Left ventricle myocardium inferior (tissue), 1 donor: Measurements from ENCODE around the gene CHD5. TPM values are rescaled to one million over a fixed set of nuclear protein-coding genes. Genes with fewer than 3 reads are reported as not detected.

ENCODE experiments used
- DNase-seq: peaks from one replicate; pipeline ENCODE4 v3.0.0-alpha.2; 2020
- H3K27ac ChIP-seq: fragments of 200-600 bp; replicated peaks from 2 replicates; pipeline ENCODE4 v1.8.0; 2021
- H3K27me3 ChIP-seq: fragments of 200-600 bp; 2 replicates; pipeline ENCODE4 v1.8.0; 2021; ENCODE audit warnings: low read depth
- H3K36me3 ChIP-seq: fragments of 200-600 bp; 2 replicates; pipeline ENCODE4 v1.8.0; 2021
- H3K4me1 ChIP-seq: fragments of 200-600 bp; 2 replicates; pipeline ENCODE4 v1.8.0; 2021
- H3K4me3 ChIP-seq: fragments of 200-600 bp; 2 replicates; pipeline ENCODE4 v1.8.0; 2021; ENCODE audit warnings: mild to moderate bottlenecking, moderate library complexity
- H3K9me3 ChIP-seq: fragments of 200-600 bp; replicated peaks from 2 replicates; pipeline ENCODE4 v1.8.0; 2021
- intact Hi-C: fragments of 100-400 bp; cut with micrococcal nuclease; formaldehyde crosslinking; loops from one replicate; pipeline ENCODE4 v1.11.0; 2022
- total RNA-seq: library from RNA; stranded (reverse); fragmentation: NEBNext Ultra II Directional; extraction: Animal tissue kit (Norgen Biotek cat#: 25700); gene quantifications from one replicate; pipeline ENCODE4 v1.2.1, GENCODE V29; 2021
- TF ChIP-seq, protein P1 (sequence below): fragments of 200-600 bp; IDR thresholded peaks from 2 replicates; pipeline ENCODE4 v1.8.0; 2021; ENCODE audit warnings: antibody characterized with exemption, mild to moderate bottlenecking, borderline replicate concordance
- donor health status: DM: no; HTN: yes; CAD: no; lungs with severe emphysema.

The CHD5 gene
- total RNA-seq, 1 donor from 2014 or later: 0.19 TPM

DNA sequence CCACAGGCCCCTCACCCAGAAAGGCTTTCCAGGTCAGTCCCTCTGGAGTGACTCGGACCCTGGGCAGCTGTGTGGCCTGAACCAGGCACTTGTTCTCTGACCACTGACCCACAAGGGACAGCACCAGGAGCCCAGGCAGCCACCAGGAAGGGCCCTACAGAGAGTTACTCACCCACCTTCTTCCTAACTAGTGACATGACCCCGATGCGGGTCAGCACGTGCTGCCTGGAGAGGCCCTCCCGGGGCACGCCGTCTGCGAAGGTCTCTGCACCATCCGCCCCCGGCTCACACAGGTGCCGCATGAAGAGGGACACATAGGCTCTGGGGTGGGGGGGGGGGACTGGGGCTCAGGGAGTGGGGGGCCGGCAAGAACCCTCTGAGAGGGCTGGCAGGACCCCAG, 55.8 kb downstream of the CHD5 start:
- H3K36me3 ChIP-seq: no peaks in the 10 kb centered on the region
- peaks cover 9% of the 10 kb centered on the region for H3K4me1 ChIP-seq
- H3K9me3 ChIP-seq: no peaks in the 10 kb centered on the region
- TF ChIP-seq, protein P1, sequence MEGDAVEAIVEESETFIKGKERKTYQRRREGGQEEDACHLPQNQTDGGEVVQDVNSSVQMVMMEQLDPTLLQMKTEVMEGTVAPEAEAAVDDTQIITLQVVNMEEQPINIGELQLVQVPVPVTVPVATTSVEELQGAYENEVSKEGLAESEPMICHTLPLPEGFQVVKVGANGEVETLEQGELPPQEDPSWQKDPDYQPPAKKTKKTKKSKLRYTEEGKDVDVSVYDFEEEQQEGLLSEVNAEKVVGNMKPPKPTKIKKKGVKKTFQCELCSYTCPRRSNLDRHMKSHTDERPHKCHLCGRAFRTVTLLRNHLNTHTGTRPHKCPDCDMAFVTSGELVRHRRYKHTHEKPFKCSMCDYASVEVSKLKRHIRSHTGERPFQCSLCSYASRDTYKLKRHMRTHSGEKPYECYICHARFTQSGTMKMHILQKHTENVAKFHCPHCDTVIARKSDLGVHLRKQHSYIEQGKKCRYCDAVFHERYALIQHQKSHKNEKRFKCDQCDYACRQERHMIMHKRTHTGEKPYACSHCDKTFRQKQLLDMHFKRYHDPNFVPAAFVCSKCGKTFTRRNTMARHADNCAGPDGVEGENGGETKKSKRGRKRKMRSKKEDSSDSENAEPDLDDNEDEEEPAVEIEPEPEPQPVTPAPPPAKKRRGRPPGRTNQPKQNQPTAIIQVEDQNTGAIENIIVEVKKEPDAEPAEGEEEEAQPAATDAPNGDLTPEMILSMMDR: no peak
- intact Hi-C loops: no loop called here
- H3K27me3 ChIP-seq: peaks cover 43% of the 10 kb centered on the region
- DNase-seq: no peak
- no peak overlapping the region for H3K27ac ChIP-seq
- no peak overlapping the region for H3K4me3 ChIP-seq

DNA sequence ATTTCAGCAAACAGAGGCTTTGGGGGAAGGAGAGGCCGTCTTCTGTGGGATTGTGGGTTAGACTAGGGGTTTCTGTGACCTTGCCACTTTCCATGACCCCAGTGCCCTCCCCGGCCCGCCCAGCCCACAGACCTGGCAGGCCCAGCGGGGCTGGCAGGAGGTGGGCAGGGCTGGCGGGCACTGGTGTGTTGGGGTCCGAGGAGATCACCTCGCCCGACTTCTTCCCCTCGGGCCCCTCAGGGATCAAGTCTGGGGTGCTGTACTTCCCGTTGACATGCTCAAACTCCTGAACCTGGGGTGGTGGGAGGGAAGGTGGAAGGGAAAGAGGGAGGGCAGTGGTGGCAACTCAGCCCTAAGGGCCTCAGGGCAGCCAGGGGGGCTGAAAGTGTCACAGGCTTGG, 56.3 kb downstream of the CHD5 start:
- H3K4me1 ChIP-seq: peaks cover 9% of the 10 kb centered on the region
- no peak overlapping the region for H3K4me3 ChIP-seq
- TF ChIP-seq, protein P1: no peak
- H3K9me3 ChIP-seq: no peaks in the 10 kb centered on the region
- no peak overlapping the region for H3K27ac ChIP-seq
- no peak for DNase-seq
- intact Hi-C loops: no loop called here
- H3K27me3 ChIP-seq: peaks cover 43% of the 10 kb centered on the region
- no peaks in the 10 kb centered on the region for H3K36me3 ChIP-seq

DNA sequence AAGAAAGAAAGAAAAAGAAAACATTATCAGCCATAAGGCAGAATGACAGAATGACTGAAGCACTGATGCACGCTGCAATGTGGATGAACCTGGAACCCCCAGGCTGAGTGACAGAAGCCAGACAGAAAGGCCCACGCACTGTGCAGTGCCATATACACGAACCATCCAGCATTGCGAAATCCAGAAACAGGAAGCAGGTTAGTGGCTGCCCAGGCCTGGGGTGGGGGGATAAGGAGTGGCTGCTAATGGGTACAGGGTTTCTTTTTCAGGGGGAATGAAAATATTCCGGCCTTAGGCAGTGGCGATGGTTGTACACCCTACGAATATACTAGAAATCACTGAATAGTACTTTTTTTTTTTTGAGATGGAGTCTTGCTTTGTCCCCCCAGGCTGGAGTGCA, 57.0 kb downstream of the CHD5 start:
- H3K36me3 ChIP-seq: no peaks in the 10 kb centered on the region
- no peak overlapping the region for H3K4me3 ChIP-seq
- H3K4me1 ChIP-seq: peaks cover 9% of the 10 kb centered on the region
- no peak overlapping the region for H3K27ac ChIP-seq
- H3K27me3 ChIP-seq: peaks cover 43% of the 10 kb centered on the region
- intact Hi-C loops: no loop called here
- peaks cover 4% of the 10 kb centered on the region for H3K9me3 ChIP-seq
- no peak for DNase-seq
- TF ChIP-seq, protein P1: no peak

DNA sequence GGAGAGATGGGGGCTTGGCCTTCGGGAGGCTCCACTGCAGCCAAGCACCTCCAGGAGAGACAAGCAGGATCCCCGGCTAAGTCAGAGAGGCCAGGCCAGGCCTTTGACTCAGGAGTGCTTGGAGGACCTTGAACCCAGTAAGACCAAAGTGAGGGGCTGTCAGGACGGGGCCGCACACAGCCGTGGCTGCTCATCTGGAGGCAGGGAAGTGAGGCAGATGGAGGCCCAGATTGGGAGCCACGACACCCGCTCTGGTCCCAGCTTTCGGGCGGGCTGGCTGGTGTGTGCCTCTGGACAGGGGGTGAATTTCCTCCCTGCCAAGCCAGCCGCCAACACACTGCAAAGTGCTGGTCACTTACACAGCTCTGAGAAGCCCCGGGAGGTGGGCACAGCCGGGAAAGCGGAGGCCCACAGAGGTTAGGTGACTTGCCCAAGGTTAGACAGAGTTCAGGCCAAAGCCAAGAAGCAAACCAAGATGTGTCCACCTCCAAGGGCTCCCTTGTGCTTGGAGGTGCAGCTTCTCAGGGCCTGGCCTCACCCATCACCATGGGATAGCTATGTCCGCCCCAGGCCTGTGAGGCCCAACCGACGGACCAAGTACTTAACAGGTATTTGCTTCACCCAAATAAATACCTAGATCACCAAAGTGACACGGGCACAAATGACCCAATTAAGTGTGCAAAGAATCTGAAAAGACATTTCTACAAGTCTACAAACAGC, 58.3 kb downstream of the CHD5 start:
- DNase-seq: no peak
- intact Hi-C loops: no loop called here
- Histone ChIP-seq H3K27ac (no peak overlapping the region), H3K4me1 (no peaks in the 10 kb centered on the region), H3K36me3 (no peaks in the 10 kb centered on the region), H3K9me3 (peaks cover 17% of the 10 kb centered on the region), H3K4me3 (no peak overlapping the region), H3K27me3 (peaks cover 35% of the 10 kb centered on the region)
- TF ChIP-seq, protein P1: no peak

DNA sequence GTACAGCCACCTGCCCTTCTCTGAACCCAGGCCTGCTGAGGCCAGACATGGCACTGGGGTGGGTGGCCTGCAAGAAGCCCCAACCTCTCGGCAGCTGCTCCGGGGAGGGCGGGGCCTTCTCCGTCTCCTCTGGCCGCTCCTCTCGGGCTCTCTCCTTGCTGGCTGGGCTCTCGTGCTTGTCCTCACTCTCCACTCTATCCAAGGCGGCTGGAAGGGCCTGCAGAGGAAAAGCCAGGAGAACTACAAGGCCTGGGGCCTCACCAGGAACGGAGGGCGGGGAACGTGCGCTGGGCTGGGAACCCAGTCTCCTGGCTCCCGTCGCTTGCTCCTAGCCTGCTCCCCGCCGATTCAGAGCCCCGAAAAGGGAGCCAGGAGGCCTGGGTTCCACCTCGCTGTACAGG, 59.1 kb downstream of the CHD5 start:
- no peaks in the 10 kb centered on the region for H3K36me3 ChIP-seq
- DNase-seq: no peak
- intact Hi-C loops: no loop called here
- peaks cover 27% of the 10 kb centered on the region for H3K27me3 ChIP-seq
- no peaks in the 10 kb centered on the region for H3K4me1 ChIP-seq
- no peak overlapping the region for H3K4me3 ChIP-seq
- H3K27ac ChIP-seq: no peak overlapping the region
- peaks cover 25% of the 10 kb centered on the region for H3K9me3 ChIP-seq
- TF ChIP-seq, protein P1: no peak
